Spinal cord (tissue), 10 donors: ENCODE results near the gene SKI. TPM values are rescaled to one million over a fixed set of nuclear protein-coding genes. Genes with fewer than 3 reads are reported as not detected.

Experiments
- DNase-seq, 6 donors: peaks; one replicate each; pipeline versions ENCODE4 v3.0.0 to v3.0.0-alpha.2; 2013 to 2015; ENCODE audit warnings: low spot score in 6 of 6, low read depth in 4 of 6
- H3K27ac ChIP-seq: one replicate; pipeline ENCODE4 v1.5.1; 2013; ENCODE audit warnings: low read depth, low read length, control low read depth
- H3K27me3 ChIP-seq: one replicate; pipeline ENCODE4 v1.6.1; 2013; ENCODE audit warnings: low read length; ENCODE audit not compliant: control insufficient read depth, insufficient read depth
- H3K36me3 ChIP-seq: one replicate; pipeline ENCODE4 v1.6.1; 2013; ENCODE audit warnings: low read length; ENCODE audit not compliant: control insufficient read depth, insufficient read depth
- H3K4me1 ChIP-seq: one replicate; pipeline ENCODE4 v1.6.1; 2013; ENCODE audit warnings: low read length; ENCODE audit not compliant: control insufficient read depth, insufficient read depth
- H3K4me3 ChIP-seq: one replicate; pipeline ENCODE4 v1.5.1; 2013; ENCODE audit warnings: low read depth, low read length, control low read depth
- H3K9me3 ChIP-seq: one replicate; pipeline ENCODE4 v1.6.1; 2013; ENCODE audit warnings: low read length; ENCODE audit not compliant: control insufficient read depth, insufficient read depth
- WGBS: methylation state at CpG from one replicate; pipeline ENCODE4 v1.1.5; 2013; ENCODE audit warnings: missing lambda C conversion rate; ENCODE audit not compliant: insufficient coverage; 5-methylcytosine and 5-hydroxymethylcytosine counted together
- polyA plus RNA-seq, 2 donors: library from polyadenylated mRNA; unstranded; fragments of 120-200 nt; gene quantifications; one replicate each; pipeline ENCODE4 v1.2.1, GENCODE V29; 2013; ENCODE audit not compliant: insufficient read length in 2 of 2
- total RNA-seq, 2 donors: library from RNA; depleted of rRNA in 1 of 2; stranded (reverse); fragments of 120-200 nt in 1 of 2; fragments of >200 nt in 1 of 2; gene quantifications; one replicate each; pipeline versions ENCODE4 v1.2.3 to v1.2.4, GENCODE V29; 2013 to 2014
- donor health status: healthy.

Gene SKI
- total and polyA plus RNA-seq, 4 donors = 20.0 to 72.3 (median 46.2) TPM

- 69% methylated on average over 26 of the region's 29 CpGs for WGBS
- Histone ChIP-seq H3K4me3 (no peak overlapping the region), H3K4me1 (peaks cover 17% of the 10 kb centered on the region), H3K36me3 (peaks cover 14% of the 10 kb centered on the region), H3K27me3 (no peaks in the 10 kb centered on the region), H3K27ac (no peak overlapping the region), H3K9me3 (no peaks in the 10 kb centered on the region)
- peak in 1 of 6 donors; percentile 49 for DNase-seq
Measured at GRCh38 chr1:2341706-2342383, 113.7 kb downstream of the SKI start.

GRCh38 chr1:2342384-2343022 lies 114.4 kb downstream of the SKI start:
- H3K36me3 ChIP-seq = peaks cover 12% of the 10 kb centered on the region
- no peaks in the 10 kb centered on the region for H3K9me3 ChIP-seq
- H3K27me3 ChIP-seq = no peaks in the 10 kb centered on the region
- no peak overlapping the region for H3K4me3 ChIP-seq
- peaks cover 17% of the 10 kb centered on the region for H3K4me1 ChIP-seq
- 69% methylated on average over 20 of the region's 21 CpGs for WGBS
- no peak overlapping the region for H3K27ac ChIP-seq
- peak in 1 of 6 donors; percentile 44 for DNase-seq

GRCh38 chr1:2343023-2343935 lies 115.2 kb downstream of the SKI start:
- Histone ChIP-seq H3K36me3 (peaks cover 14% of the 10 kb centered on the region), H3K4me3 (no peak overlapping the region), H3K4me1 (peaks cover 17% of the 10 kb centered on the region), H3K9me3 (no peaks in the 10 kb centered on the region), H3K27ac (no peak overlapping the region), H3K27me3 (no peaks in the 10 kb centered on the region)
- peak in 1 of 6 donors; percentile 60 for DNase-seq
- 70% methylated on average over 37 of the region's 39 CpGs for WGBS

- 88% methylated on average over 23 of the region's 24 CpGs for WGBS
- peaks cover 23% of the 10 kb centered on the region for H3K4me1 ChIP-seq
- H3K36me3 ChIP-seq = peaks cover 14% of the 10 kb centered on the region
- no peaks in the 10 kb centered on the region for H3K27me3 ChIP-seq
- no peak overlapping the region for H3K27ac ChIP-seq
- no peaks in the 10 kb centered on the region for H3K9me3 ChIP-seq
- no peak overlapping the region for H3K4me3 ChIP-seq
- no peak for DNase-seq
Measured at GRCh38 chr1:2344121-2344681, 116.1 kb downstream of the SKI start.

GRCh38 chr1:2344744-2345296 lies 116.7 kb downstream of the SKI start:
- H3K4me1 ChIP-seq = peaks cover 24% of the 10 kb centered on the region
- H3K36me3 ChIP-seq = peaks cover 14% of the 10 kb centered on the region
- no peaks in the 10 kb centered on the region for H3K9me3 ChIP-seq
- H3K27ac ChIP-seq = no peak overlapping the region
- no peak overlapping the region for H3K4me3 ChIP-seq
- no peak for DNase-seq
- WGBS = 88% methylated on average over 29 of the region's 29 CpGs
- H3K27me3 ChIP-seq = no peaks in the 10 kb centered on the region

- Histone ChIP-seq H3K27ac (no peak overlapping the region), H3K9me3 (no peaks in the 10 kb centered on the region), H3K36me3 (peaks cover 14% of the 10 kb centered on the region), H3K27me3 (no peaks in the 10 kb centered on the region), H3K4me1 (peaks cover 24% of the 10 kb centered on the region), H3K4me3 (no peak overlapping the region)
- no peak for DNase-seq
- WGBS = 91% methylated on average over 24 of the region's 24 CpGs
Measured at GRCh38 chr1:2345297-2346075, 117.4 kb downstream of the SKI start.

- H3K4me3 ChIP-seq = no peak overlapping the region
- H3K27me3 ChIP-seq = no peaks in the 10 kb centered on the region
- H3K27ac ChIP-seq = no peak overlapping the region
- H3K9me3 ChIP-seq = no peaks in the 10 kb centered on the region
- WGBS = 83% methylated on average over 13 of the region's 17 CpGs
- peaks cover 14% of the 10 kb centered on the region for H3K36me3 ChIP-seq
- peaks cover 22% of the 10 kb centered on the region for H3K4me1 ChIP-seq
- DNase-seq = no peak
Measured at GRCh38 chr1:2346691-2347408, 118.7 kb downstream of the SKI start.

- no peaks in the 10 kb centered on the region for H3K27me3 ChIP-seq
- no peak overlapping the region for H3K4me3 ChIP-seq
- H3K36me3 ChIP-seq = peaks cover 14% of the 10 kb centered on the region
- WGBS = 96% methylated on average over 9 of the region's 13 CpGs
- H3K27ac ChIP-seq = no peak overlapping the region
- no peaks in the 10 kb centered on the region for H3K9me3 ChIP-seq
- H3K4me1 ChIP-seq = peaks cover 17% of the 10 kb centered on the region
- no peak for DNase-seq
Measured at GRCh38 chr1:2347409-2347785, 119.3 kb downstream of the SKI start.
